Ascending aorta (tissue), 2 donors: ENCODE results near the gene FHIT. TPM values are rescaled to one million over a fixed set of nuclear protein-coding genes. Genes with fewer than 3 reads are reported as not detected.

Experiments
- DNase-seq, 2 donors: peaks; one replicate each; pipeline ENCODE4 v3.0.0-alpha.2; 2019; ENCODE audit warnings: low spot score in 2 of 2
- H3K27ac ChIP-seq, 2 donors: fragments of 200-600 bp; sonication (generic); one replicate each; pipeline ENCODE4 v1.5.1; 2016 to 2017; ENCODE audit warnings: mild to moderate bottlenecking in 1 of 2
- H3K27me3 ChIP-seq: fragments of 200-600 bp; sonication (generic); one replicate; pipeline ENCODE4 v1.5.1; 2017
- H3K36me3 ChIP-seq, 2 donors: fragments of 200-600 bp; sonication (generic); one replicate each; pipeline ENCODE4 v1.5.1; 2016
- H3K4me1 ChIP-seq, 2 donors: fragments of 200-600 bp; sonication (generic); one replicate each; pipeline ENCODE4 v1.5.1; 2016 to 2017; ENCODE audit warnings: mild to moderate bottlenecking in 1 of 2
- H3K4me3 ChIP-seq, 2 donors: fragments of 200-600 bp; sonication (generic); one replicate each; pipeline ENCODE4 v1.5.1; 2016 to 2017; ENCODE audit warnings: mild to moderate bottlenecking in 1 of 2
- H3K9me3 ChIP-seq, 2 donors: fragments of 200-600 bp; sonication (generic); one replicate each; pipeline ENCODE4 v1.5.1; 2016
- intact Hi-C: fragments of 100-400 bp; cut with DNase I; formaldehyde crosslinking; loops from one replicate; pipeline ENCODE4 v1.15.1; 2023
- total RNA-seq: library from RNA; depleted of rRNA; stranded (reverse); fragments of >200 nt; gene quantifications from one replicate; pipeline ENCODE4 v1.1.0, GENCODE V29; 2016
- TF ChIP-seq, protein P1 (sequence below), 3 experiments: fragments of 200-600 bp in 2 of 3; fragments of 450-650 bp in 1 of 3; sonication (generic) in 2 of 3; IDR thresholded peaks; one replicate each; pipeline ENCODE4 v1.5.1; 2016 to 2019; ENCODE audit warnings: antibody characterized with exemption in 3 of 3, mild to moderate bottlenecking in 1 of 3, moderate library complexity in 1 of 3

Gene FHIT
- total RNA-seq, 1 donor from 2014 or later = 0.21 TPM

GRCh38 chr3:61081554-61081953 lies 169.7 kb downstream of the FHIT start:
- TF ChIP-seq, protein P1, sequence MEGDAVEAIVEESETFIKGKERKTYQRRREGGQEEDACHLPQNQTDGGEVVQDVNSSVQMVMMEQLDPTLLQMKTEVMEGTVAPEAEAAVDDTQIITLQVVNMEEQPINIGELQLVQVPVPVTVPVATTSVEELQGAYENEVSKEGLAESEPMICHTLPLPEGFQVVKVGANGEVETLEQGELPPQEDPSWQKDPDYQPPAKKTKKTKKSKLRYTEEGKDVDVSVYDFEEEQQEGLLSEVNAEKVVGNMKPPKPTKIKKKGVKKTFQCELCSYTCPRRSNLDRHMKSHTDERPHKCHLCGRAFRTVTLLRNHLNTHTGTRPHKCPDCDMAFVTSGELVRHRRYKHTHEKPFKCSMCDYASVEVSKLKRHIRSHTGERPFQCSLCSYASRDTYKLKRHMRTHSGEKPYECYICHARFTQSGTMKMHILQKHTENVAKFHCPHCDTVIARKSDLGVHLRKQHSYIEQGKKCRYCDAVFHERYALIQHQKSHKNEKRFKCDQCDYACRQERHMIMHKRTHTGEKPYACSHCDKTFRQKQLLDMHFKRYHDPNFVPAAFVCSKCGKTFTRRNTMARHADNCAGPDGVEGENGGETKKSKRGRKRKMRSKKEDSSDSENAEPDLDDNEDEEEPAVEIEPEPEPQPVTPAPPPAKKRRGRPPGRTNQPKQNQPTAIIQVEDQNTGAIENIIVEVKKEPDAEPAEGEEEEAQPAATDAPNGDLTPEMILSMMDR (IDR thresholded peaks at IDR 0.05) = no peak
- no peak overlapping the region for H3K27ac ChIP-seq
- H3K9me3 ChIP-seq = no peaks in the 10 kb centered on the region
- DNase-seq = no peak
- peaks cover 0 to 3% of the 10 kb centered on the region in 2 donors for H3K4me1 ChIP-seq
- intact Hi-C loops = no loop called here
- H3K4me3 ChIP-seq = no peak overlapping the region
- H3K36me3 ChIP-seq = no peaks in the 10 kb centered on the region
- no peaks in the 10 kb centered on the region for H3K27me3 ChIP-seq

DNA sequence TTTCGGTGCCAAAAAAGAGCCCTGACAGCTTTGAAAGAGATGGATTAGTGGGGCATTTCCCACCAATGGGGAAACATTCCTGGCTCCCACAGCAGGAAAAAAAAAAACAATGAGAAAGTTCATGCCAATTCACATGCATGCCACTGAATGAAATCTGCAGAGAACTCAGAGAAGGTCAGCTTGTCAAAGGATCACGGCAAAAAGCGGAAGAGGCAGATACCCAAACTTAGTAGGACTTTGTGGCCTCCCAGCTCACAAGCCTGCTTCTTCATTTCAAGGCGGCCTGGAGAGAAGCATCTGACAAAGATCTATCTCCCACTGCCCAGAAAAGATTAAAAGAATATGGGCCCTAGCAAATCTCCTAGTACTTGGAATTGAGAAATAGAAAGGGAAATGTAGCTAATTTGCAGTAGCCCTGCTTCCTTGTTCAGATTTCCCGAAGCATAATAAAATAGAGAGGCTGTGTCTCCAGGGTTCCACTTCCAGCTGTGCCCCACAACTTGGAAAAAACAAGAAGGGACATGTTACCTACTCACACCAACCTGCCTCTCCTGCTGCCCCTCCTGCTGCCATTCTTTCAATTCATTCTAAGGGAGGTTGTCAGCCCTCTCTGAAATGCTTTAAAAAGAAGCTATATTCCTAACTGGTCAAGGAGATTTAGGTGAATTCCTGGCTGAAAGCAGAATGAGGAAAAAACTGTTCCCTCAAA lies 170.4 kb downstream of the FHIT start:
- DNase-seq = no peak
- Histone ChIP-seq H3K4me3 (no peak overlapping the region), H3K27ac (no peak overlapping the region), H3K4me1 (peaks cover 0 to 3% of the 10 kb centered on the region in 2 donors), H3K9me3 (no peaks in the 10 kb centered on the region), H3K36me3 (no peaks in the 10 kb centered on the region), H3K27me3 (no peaks in the 10 kb centered on the region)
- intact Hi-C loops = no loop called here
- TF ChIP-seq, protein P1 (IDR thresholded peaks at IDR 0.05) = no peak

DNA sequence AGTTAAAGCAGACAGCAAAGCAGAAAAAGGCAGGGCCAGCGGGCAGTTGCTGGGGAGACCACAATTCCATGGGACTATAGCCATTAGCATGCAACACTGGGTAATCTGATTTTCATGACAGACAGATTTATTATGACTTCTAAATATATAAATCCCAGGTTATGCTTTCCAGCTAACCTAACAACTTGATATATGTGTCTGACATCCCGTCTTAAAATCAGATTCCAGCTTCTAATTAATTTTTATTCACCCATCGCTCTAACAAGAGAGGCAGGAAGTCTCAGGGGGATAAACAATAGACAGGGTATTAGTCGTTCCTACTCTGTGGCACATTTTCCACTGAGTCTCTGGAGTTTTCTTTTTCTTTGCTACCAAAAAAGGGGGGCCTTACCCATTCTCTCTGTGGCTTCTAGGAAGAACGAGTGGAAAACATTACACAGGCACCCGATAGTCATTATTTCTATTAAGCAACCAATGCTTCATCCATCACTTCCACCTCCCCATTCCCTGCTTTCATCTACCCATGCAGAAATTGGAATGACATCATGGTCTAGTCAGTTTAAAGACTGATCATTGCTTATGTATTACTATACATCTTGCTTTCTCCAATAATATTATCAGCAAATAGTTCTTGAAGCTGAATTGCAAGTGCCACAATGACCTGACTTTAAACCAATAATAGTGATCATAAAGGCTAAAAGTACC lies 173.1 kb downstream of the FHIT start:
- TF ChIP-seq, protein P1 (IDR thresholded peaks at IDR 0.05) = no peak
- Histone ChIP-seq H3K36me3 (no peaks in the 10 kb centered on the region), H3K4me3 (no peak overlapping the region), H3K27me3 (no peaks in the 10 kb centered on the region), H3K4me1 (peaks cover 0 to 3% of the 10 kb centered on the region in 2 donors), H3K9me3 (no peaks in the 10 kb centered on the region), H3K27ac (no peak overlapping the region)
- intact Hi-C loops = no loop called here
- DNase-seq = no peak

DNA sequence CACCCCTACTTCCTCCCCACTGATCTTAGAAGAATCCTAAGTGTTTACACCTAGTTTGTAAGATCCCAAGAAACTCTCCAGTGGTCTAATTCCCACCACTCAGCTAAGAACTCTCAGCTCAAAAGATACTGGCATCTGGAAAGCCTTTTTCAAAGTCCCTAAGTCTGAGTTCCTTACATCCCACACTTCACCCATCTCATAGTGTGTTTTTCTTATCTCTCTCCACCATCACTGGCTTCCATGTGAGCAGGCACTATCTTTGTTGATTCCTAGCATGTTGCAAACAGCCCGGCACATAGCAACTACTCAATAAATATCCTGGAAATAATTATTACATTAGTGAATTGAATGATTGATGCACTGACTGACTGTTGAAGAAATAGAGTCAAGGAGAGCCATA lies 173.7 kb downstream of the FHIT start:
- Histone ChIP-seq H3K27me3 (no peaks in the 10 kb centered on the region), H3K36me3 (no peaks in the 10 kb centered on the region), H3K4me3 (no peak overlapping the region), H3K4me1 (peaks cover 0 to 3% of the 10 kb centered on the region in 2 donors), H3K27ac (no peak overlapping the region), H3K9me3 (no peaks in the 10 kb centered on the region)
- TF ChIP-seq, protein P1 (IDR thresholded peaks at IDR 0.05) = no peak
- intact Hi-C loops = no loop called here
- DNase-seq = no peak

- Histone ChIP-seq H3K27me3 (no peaks in the 10 kb centered on the region), H3K27ac (no peak overlapping the region), H3K4me1 (no peaks in the 10 kb centered on the region), H3K4me3 (no peak overlapping the region), H3K36me3 (no peaks in the 10 kb centered on the region), H3K9me3 (no peaks in the 10 kb centered on the region)
- TF ChIP-seq, protein P1 (IDR thresholded peaks at IDR 0.05) = no peak
- no peak for DNase-seq
- intact Hi-C loops = no loop called here
Measured at GRCh38 chr3:61074783-61075182, 176.5 kb downstream of the FHIT start.
